Caki2 (cell line): ENCODE measurements around the gene YPEL4. TPM values are rescaled to one million over a fixed set of nuclear protein-coding genes. Genes with fewer than 3 reads are reported as not detected.

Experiments
- DNase-seq: peaks from one replicate; pipeline ENCODE4 v3.0.0-alpha.2; 2015; ENCODE audit warnings: low read depth
- in situ Hi-C: cut with HindIII; loops from 2 replicates; pipeline ENCODE4 v1.10.0; 2016; ENCODE audit warnings: low sequenced_read_pairs, low pct_unique_long_range_greater_than_20kb, mixed read lengths
- total RNA-seq: library from RNA; depleted of rRNA; stranded (reverse); fragments of >200 nt; shearing (Covaris generic); gene quantifications from 2 replicates; pipeline ENCODE4 v1.2.3, GENCODE V29; 2014; ENCODE audit warnings: low replicate concordance; rRNA removed

The YPEL4 gene
- total RNA-seq, 1 experiment from 2014 or later, result 0.14 TPM

GRCh38 chr11:57604296-57605027 lies 45.2 kb downstream of the YPEL4 start:
- DNase-seq, result no peak
- in situ Hi-C loops, result no loop called here

GRCh38 chr11:57601297-57601696 lies 48.4 kb downstream of the YPEL4 start:
- in situ Hi-C loops, result no loop called here
- DNase-seq, result no peak

DNA sequence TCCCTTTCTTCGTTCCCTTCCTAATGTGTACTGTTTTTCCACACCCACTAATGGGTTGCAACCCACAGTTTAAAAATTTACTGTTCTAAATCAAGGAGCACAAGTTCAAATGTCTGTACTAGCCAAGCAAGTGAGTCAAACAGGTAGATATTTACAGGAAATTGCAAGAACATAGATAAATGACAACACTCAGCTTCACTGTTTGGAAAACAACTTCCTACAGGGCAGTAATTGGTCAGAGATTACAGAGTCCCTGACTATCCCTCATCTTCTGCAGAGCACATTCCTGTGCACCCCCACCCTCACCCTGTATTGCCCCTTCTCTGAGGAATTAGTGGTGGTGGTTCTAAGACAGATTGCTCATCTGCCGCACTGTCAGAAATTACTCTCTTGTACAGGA lies 50.3 kb downstream of the YPEL4 start:
- DNase-seq, result no peak
- in situ Hi-C loops, result no loop called here

DNA sequence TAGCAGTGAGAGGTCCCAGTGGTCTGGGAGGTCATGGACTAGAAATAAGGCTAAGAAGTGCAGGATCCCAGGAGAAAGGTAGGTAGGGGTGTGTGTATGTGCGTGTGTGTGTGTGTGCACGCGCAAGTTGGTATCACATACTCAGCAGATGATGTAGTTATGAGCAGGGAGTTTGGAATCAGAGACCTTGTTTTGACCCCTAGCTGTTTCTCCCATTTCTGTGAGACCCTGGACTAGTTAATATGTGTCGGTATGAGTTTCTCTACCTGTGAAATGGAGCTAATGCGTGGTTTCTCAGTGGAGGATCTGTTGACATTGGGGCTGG lies 50.9 kb downstream of the YPEL4 start:
- DNase-seq, result no peak
- in situ Hi-C loops, result no loop called here

DNA sequence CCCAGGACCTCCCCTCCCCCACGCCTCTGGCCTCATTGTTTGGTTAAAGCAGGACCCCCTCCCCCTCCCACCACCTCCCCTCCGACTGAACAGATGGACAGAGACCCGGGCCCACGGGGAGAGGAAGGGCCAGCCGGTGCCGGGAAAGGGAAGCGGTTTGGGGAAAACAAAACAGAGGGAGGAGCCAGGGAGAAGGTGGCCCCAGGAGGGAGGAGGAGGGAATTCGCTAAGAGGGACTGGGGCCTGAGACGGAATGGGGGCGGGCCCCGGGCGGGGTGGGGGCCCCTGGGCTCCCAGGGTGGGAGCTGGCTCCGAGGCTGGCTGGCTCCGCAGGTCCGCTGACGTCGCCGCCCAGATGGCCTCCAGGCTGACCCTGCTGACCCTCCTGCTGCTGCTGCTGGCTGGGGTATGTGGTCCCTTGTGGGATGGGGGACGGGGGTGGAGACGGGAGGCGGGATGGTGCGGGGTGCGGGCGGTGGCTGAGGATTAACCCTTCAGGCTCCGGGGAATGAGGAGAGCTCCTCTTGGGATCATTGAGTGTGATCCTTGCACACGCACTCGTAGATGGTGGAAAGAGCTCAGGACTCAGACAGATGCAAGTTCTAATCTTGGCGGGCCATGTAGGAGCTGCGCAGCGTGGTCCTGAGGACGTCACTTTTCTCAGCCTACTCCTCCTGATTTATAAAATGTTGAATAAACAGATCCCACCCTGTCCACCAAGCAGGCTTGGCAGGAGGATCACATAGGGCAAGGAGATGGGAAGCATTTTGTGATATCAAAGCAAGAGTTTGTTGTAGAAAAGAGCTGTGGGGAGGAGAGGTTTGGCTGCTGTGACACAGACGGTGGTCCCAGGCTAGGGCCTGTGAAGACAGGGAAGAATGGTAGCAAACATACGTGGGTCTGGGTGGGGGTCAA lies 51.5 kb downstream of the YPEL4 start:
- DNase-seq, result no peak
- in situ Hi-C loops, result no loop called here

- in situ Hi-C loops, result no loop called here
- DNase-seq, result no peak
Measured at GRCh38 chr11:57597461-57597915, 52.2 kb downstream of the YPEL4 start, which contains the start of gene SERPING1. TSS of gene SERPING1 (plus strand) at chr11:57597685. CDS start at chr11:57598271, 586 bp downstream.

DNA sequence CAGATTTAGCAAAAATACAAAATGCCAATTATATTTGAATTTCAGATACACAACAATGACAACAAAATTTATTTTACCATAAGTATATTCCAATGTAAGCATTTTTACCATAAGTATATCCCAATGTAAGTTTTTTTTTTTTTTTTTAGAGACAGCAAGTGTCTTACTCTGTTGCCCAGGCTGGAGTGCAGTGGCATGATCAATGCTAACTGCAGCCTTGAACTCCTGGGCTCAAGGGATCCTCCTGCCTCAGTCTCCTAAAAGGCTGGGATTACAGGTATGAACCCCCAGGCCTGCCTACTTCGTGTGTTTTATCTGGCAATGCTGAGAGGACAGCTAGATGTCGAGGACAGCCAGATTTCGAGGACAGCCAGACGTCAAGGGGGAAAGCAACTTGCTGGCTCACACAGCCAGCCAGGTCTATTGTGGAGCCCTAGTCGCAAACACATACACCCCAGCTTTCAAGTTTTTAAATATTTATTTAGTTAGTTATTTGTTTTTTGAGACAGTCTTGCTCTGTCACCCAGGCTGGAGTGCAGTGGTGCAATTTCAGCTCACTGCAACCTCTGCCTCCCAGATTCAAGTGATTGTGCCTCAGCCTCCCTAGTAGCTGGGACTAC lies 53.3 kb downstream of the YPEL4 start:
- DNase-seq, result no peak
- in situ Hi-C loops, result no loop called here

Other genes with a start within 250 kb of the YPEL4 start
- 0.41 and 0.67 TPM in 2 replicates for gene SLC43A3, start 222.8 kb downstream of the YPEL4 start, total RNA-seq
- not detected in 2 replicates for gene RTN4RL2, start 189.4 kb downstream of the YPEL4 start, total RNA-seq
- gene SLC43A1, start 134.2 kb downstream of the YPEL4 start, total RNA-seq, result not detected in 2 replicates
- gene TIMM10, start 119.2 kb downstream of the YPEL4 start, total RNA-seq, result 27.5 and 40.9 TPM in 2 replicates
- gene SMTNL1, start 112.3 kb downstream of the YPEL4 start, total RNA-seq, result not detected in 2 replicates
- 30.8 and 46.5 TPM in 2 replicates for gene UBE2L6, start 82.2 kb downstream of the YPEL4 start, total RNA-seq
- gene SERPING1, start 52.2 kb downstream of the YPEL4 start, total RNA-seq, result not detected in 2 replicates
- 12.6 and 13.2 TPM in 2 replicates for gene CLP1, start 7.8 kb upstream of the YPEL4 start, total RNA-seq
- gene ZDHHC5, start 18.2 kb upstream of the YPEL4 start, total RNA-seq, result 36.9 and 50.6 TPM in 2 replicates
- gene MED19, start 62.3 kb upstream of the YPEL4 start, total RNA-seq, result 14.9 and 32.0 TPM in 2 replicates
- 82.1 and 92.7 TPM in 2 replicates for gene TMX2, start 62.7 kb upstream of the YPEL4 start, total RNA-seq
- 263 and 290 TPM in 2 replicates for gene SELENOH, start 91.6 kb upstream of the YPEL4 start, total RNA-seq
- gene BTBD18, start 101.9 kb upstream of the YPEL4 start, total RNA-seq, result not detected in 2 replicates
- gene CTNND1, start 111.9 kb upstream of the YPEL4 start, total RNA-seq, result 22.3 and 44.3 TPM in 2 replicates